ENCODE measurements around the gene SETMAR. TPM values are rescaled to one million over a fixed set of nuclear protein-coding genes. Genes with fewer than 3 reads are reported as not detected.

Gene SETMAR
- 4.4 and 14.1 TPM in 2 replicates for total RNA-seq

GRCh38 chr3:4303187-4304123, at the start of gene SETMAR:
Gene SETMAR, plus strand, starts transcription at chr3:4303369. Its CDS starts 2 bp downstream, at chr3:4303371.

Other genes starting within 250 kb of the SETMAR start
- 42.4 and 66.3 TPM in 2 replicates for gene SUMF1, start 163.9 kb downstream of the SETMAR start, total RNA-seq
- 7.9 and 19.5 TPM in 2 replicates for gene ITPR1, start 190.0 kb downstream of the SETMAR start, total RNA-seq